ENCODE results near the gene ZNF57. TPM values are rescaled to one million over a fixed set of nuclear protein-coding genes. Genes with fewer than 3 reads are reported as not detected.

ZNF57 gene
- total and polyA plus RNA-seq, 2 experiments from 2014 or later = 6.4 to 10.8 TPM

- Histone ChIP-seq H3K9me2 (ENCODE audit: insufficient read depth) (0 out of 2 replicates have a peak, but pooled peaks cover 2% of the 10 kb centered on the region), H3K36me3 (ENCODE audit: insufficient read depth) (no peaks in the 10 kb centered on the region), H3K4me2 (no peak overlapping the region), H4K20me1 (replicated peaks; ENCODE audit: insufficient read depth) (no peaks in the 10 kb centered on the region), H3K27ac (ENCODE audit: low read depth) (no peak overlapping the region), H2AFZ (peak overlapping the region; percentile 0; the same call in 1 of the 2 replicates), H3K27me3 (ENCODE audit: insufficient read depth) (no peaks in the 10 kb centered on the region), H3K4me1 (ENCODE audit: insufficient read depth) (no peaks in the 10 kb centered on the region; the same call in 1 of the 2 replicates), H3K4me3 (no peak overlapping the region), H3F3A (replicated peaks; ENCODE audit: low read depth) (no peaks in the 10 kb centered on the region), H3K79me2 (replicated peaks; ENCODE audit: insufficient read depth) (no peaks in the 10 kb centered on the region)
- peak overlapping the region; percentile 98 for H3K27ac Mint-ChIP-seq
- H3K27me3 Mint-ChIP-seq (ENCODE audit: insufficient read depth, low read depth, poor library complexity) = peaks cover 3% of the 10 kb centered on the region
- H3K36me3 Mint-ChIP-seq (ENCODE audit: low read depth) = peaks cover 8% of the 10 kb centered on the region
- ATAC-seq (peak; percentile 91), DNase-seq (ENCODE audit: low spot score) (peak; percentile 90)
- H3K9me3 Mint-ChIP-seq = peaks cover 73% of the 10 kb centered on the region
- no peak for TF ChIP-seq NANOG (IDR thresholded peaks at IDR 0.05; ENCODE audit: borderline replicate concordance)
- peak; percentile 59 for TF ChIP-seq CTCF (conservative IDR thresholded peaks at IDR 0.05; ENCODE audit: low read depth in 2 of 2)
- H3K4me1 Mint-ChIP-seq = peaks cover 2% of the 10 kb centered on the region
- H3K4me3 Mint-ChIP-seq = no peak overlapping the region
These were observed 13.3 kb upstream of the ZNF57 start for GRCh38 chr19:2887391-2887914.

- Mint-ChIP-seq H3K4me3 (no peak overlapping the region), H3K9me3 (peaks cover 71% of the 10 kb centered on the region), H3K27ac (no peak overlapping the region), H3K4me1 (peaks cover 2% of the 10 kb centered on the region), H3K27me3 (ENCODE audit: insufficient read depth, low read depth, poor library complexity) (peaks cover 3% of the 10 kb centered on the region), H3K36me3 (ENCODE audit: low read depth) (peaks cover 8% of the 10 kb centered on the region)
- H4K20me1 ChIP-seq (replicated peaks; ENCODE audit: insufficient read depth) = no peaks in the 10 kb centered on the region
- H3K9me2 ChIP-seq (ENCODE audit: insufficient read depth) = 0 out of 2 replicates have a peak, but pooled peaks cover under 1% of the 10 kb centered on the region
- no peak overlapping the region for H3K27ac ChIP-seq (ENCODE audit: low read depth)
- H3K79me2 ChIP-seq (replicated peaks; ENCODE audit: insufficient read depth) = no peaks in the 10 kb centered on the region
- DNase-seq (ENCODE audit: low spot score) (peak; percentile 64), ATAC-seq (no peak)
- no peaks in the 10 kb centered on the region for H3K36me3 ChIP-seq (ENCODE audit: insufficient read depth)
- H3K27me3 ChIP-seq (ENCODE audit: insufficient read depth) = no peaks in the 10 kb centered on the region
- no peak overlapping the region for H3K4me3 ChIP-seq
- peak overlapping the region; percentile 84; the same call in 1 of the 2 replicates for H2AFZ ChIP-seq
- no peak overlapping the region for H3K4me2 ChIP-seq
- no peaks in the 10 kb centered on the region; the same call in 1 of the 2 replicates for H3K4me1 ChIP-seq (ENCODE audit: insufficient read depth)
- no peaks in the 10 kb centered on the region for H3F3A ChIP-seq (replicated peaks; ENCODE audit: low read depth)
- TF ChIP-seq STAT1 (IDR thresholded peaks at IDR 0.05; ENCODE audit: unreplicated experiment) = no peak
- no peak for TF ChIP-seq NANOG (IDR thresholded peaks at IDR 0.05; ENCODE audit: borderline replicate concordance)
- no peak; a peak in 1 of 4 replicates for TF ChIP-seq CTCF (conservative IDR thresholded peaks at IDR 0.05; ENCODE audit: low read depth in 2 of 2)
- TF ChIP-seq ZNF462 (CRISPR knock-in tag; IDR thresholded peaks at IDR 0.05) = no peak
- no peak for TF ChIP-seq POLR2AphosphoS5 (IDR thresholded peaks at IDR 0.05; ENCODE audit: low read depth)
- no peak for TF ChIP-seq EZH2 (IDR thresholded peaks at IDR 0.05; ENCODE audit: low read depth, unreplicated experiment)
- no peak for TF ChIP-seq ETS1 (IDR thresholded peaks at IDR 0.05)
- TF ChIP-seq EZH2phosphoT487 (IDR thresholded peaks at IDR 0.05; ENCODE audit: unreplicated experiment) = no peak
- TF ChIP-seq CREB1 (CRISPR knock-in tag; IDR thresholded peaks at IDR 0.05; ENCODE audit: low read depth) = no peak
These were observed 11.9 kb upstream of the ZNF57 start for GRCh38 chr19:2888731-2889224.
